ENCODE results near the gene IL16.
"Not testable (repeated sequence)": the region's sequence is repeated elsewhere in the genome, so short reads cannot be mapped to it uniquely, and the experiment has no call there.

IL16 gene

DNA sequence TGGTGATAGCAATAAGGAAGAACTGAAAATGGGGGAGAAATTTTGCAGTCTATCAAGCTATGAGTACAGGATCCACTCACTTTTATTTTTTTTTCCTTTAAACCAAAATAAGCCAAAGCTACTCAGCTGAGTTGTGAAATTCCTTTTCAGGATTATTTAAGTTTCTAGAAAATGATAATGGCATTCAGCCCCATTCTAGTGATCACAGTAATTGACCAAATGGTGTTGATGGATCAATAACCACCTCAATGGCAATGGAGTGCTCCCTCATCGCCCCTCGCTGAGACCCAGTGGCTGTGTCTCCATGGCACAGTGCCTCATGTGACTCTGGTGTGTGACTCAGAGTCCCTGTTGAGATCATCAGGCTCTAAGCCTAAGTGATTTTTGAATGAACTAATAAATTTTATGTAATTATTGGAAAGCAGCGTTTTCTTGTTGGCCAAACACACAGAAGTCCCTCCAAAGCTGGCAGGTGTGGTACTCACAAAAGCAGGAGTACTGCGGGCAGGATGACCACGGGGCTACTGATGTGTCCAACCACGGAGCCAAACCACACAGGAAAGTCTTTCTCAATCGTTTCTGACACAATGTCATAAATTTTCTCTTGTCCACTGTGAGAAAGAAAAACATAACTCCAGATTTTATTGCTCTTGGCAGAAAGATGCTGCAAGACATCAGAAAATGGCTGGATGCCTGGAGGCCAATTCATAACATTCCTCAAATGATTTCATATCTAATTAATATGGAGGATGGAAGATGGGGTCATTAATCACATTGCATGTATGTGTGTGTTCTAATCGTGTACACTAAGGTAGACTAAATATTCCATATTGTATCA, 141.7 kb downstream of the IL16 start:
- DNase-seq (ENCODE audit: low read depth) = peak; percentile 38

DNA sequence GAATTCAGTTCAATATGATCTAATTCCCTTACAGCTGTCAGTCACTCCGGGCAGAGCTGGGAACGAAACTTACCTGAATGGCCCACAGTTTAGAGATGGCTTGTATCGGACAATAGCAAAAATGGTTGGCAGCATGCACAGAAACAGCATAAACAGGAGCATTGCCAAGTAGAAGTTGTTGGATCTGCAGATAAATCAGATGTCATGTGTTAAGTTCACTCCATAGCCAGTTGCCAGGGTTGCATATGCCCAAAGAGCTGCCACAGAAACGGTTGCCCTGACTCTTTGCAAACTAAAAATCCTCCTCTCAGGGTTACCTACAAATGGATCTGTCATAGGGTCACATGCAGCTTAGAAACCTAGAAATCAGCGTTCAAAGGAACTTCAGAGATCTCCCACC, 142.6 kb downstream of the IL16 start:
- no peak for DNase-seq (ENCODE audit: low read depth)

DNA sequence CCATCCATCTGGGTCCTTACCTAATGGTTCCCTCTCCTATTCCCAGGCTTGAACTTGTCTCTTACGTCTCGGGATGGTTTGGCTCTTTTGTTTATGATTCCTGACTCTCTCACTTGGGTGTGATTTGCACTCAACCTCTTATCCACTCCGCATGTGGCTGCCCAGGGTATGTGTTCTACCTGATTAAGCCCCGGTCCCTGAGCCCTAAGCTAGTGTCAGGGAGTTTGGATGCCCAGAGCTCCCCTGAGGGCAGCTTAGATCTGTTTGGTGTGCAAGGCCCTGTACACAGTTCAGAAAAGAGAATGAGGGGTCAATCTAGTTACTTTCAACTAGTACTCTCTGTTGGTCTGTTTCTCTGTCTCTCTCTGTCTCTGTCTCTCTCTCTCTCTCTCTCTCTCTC, 143.2 kb downstream of the IL16 start:
- DNase-seq (ENCODE audit: low read depth) = no peak

DNA sequence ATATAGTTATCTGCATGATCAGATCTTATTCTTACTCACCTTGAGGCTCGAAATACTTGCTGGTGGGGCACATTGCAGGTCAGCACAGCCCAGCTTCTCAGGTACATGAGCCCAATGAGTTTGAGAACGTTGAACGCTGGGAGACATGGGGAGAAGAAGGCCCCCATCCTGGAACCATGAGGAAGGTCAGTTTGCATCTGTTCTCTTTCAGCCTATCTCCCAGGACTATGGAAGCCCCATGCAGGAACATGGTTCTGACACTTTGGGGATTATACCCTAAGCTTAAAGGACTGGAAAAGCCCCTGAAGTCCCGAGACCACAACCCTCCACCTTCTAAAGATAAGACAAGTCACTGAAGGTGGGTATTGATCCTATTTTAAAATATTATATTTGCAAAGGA, 144.7 kb downstream of the IL16 start:
- no peak for DNase-seq (ENCODE audit: low read depth)

DNA sequence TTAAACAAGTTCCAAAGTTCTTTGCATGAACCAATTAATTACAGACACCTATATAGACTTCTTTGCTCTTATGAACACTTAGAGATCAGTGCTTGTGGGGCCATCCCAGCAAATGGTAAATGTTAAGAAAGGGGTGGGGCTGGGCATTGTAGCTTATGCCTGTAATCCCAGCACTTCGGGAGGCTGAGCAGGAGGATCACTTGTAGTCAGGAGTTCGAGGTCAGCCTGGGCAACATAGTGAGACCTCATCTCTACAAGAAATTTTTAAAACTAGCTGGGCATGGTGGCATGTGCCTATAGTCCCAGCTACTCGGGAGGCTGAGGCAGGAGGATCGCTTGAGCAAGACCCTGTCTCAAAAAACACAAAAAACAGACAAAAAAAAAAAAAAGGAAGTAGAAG, 146.7 kb downstream of the IL16 start:
- no peak for DNase-seq (ENCODE audit: low read depth)

DNA sequence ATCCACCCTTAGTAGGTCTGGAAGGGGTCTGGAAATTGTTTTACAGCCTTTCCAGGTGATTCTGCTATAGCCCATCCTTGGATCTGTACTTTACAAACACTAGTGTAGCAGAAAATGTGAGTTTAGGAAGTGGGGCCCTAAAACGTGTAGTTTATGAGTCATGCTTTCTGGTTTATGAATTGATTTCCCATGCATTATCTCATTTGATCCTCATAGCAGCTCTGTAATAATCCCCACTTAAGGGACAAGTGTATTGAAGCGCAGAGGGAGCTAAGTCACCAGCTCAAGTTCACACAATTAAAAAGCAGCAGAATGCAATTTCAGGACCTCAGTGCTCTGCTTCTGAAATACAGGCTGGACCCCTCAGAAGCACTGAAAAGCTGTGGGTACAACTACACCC, 149.9 kb downstream of the IL16 start:
- no peak for DNase-seq (ENCODE audit: low read depth)

DNA sequence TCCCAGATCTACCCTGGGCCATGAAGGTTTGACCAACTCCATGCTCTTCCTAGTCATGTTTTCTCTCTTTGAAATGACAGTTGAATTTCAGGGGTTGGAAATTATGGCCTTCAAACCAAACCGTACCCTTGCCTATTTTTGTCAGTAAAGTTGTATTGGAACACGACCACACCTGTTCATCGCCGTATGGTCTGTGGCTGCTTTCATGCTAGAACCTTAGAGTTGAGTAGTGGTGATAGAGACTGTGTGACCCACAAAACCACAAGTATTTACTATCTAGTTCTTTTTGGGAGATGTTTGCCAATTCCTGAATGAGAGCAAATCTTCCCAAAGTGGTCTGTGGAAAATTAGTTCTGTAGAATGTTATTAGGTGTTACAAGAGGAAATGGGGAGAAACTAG, 151.2 kb downstream of the IL16 start:
- DNase-seq (ENCODE audit: low read depth) = no peak

DNA sequence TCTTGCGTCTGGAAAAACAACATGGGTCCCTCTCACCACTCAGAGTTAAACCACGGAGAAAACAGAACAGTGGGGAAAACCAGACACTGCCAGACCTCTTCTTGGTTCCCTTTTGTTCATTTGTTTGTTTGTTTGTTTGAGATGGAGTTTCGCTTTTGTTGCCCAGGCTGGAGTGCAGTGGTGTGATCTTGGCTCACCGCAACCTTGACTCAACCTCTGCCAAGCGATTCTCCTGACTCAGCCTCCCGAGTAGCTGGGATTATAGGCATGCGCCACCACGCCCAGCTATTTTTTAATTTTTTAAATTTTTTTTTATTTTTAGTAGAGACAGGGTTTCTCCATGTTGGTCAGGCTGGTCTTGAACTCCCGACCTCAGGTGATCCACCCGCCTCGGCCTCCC, 152.0 kb downstream of the IL16 start:
- DNase-seq (ENCODE audit: low read depth) = not testable (repeated sequence)

DNA sequence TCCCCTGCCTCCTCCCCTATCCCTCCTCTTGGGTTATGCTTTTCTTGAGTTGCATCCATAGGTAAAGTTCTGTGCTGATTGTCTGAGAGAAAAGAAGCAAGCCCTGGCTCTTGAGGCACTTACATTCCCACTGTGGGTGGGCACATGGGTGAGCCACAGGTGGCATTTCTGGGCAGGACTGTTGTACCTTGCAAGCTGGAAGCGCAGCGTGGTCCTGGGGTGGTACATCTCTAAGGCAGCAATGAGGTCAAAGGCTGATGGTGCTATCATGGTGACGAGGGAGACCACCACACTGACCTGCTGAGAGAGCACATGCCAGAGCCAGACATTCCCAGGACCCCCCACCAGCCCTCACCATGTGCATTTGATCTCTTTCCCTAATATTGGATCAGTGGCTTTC, 152.6 kb downstream of the IL16 start:
- no peak for DNase-seq (ENCODE audit: low read depth)

DNA sequence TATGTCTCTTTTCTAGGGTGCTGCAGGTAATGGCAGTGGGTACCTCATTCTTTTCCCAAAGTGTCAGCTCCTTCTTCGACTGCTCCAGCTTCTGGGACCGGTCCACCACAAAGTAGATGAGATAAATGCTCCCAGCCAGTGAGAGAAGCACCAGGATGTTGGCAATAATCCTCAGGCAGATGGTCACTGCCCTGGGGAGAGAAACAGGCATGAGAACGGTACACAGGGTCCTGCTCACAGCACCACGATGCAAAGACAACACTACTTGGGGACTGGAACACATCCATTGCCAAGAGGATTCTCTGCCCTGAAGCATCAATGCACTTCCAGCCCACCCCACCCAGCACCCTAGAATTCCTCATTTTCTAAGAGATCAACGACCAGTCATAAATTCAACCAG, 155.0 kb downstream of the IL16 start:
- no peak for DNase-seq (ENCODE audit: low read depth)

DNA sequence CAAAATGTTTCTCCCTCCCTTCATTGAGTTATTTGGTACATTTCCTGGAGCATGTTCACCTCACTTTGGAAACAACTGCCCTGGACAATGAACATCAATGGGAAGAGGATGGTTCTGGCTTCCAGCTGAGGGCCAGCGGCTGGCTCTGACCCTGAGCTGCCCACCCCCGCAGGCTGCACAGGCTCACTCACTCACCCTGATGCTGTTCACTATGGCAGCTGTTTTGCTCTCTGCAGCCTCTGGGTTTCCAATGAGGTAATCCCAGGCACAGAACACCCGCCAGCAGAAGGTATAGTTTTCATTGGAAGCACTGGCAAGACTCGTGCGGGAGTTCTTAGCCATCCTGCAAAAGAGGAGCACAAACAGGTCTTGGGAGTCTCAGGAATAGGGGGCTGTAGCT, 159.6 kb downstream of the IL16 start:
- DNase-seq (ENCODE audit: low read depth) = no peak

DNA sequence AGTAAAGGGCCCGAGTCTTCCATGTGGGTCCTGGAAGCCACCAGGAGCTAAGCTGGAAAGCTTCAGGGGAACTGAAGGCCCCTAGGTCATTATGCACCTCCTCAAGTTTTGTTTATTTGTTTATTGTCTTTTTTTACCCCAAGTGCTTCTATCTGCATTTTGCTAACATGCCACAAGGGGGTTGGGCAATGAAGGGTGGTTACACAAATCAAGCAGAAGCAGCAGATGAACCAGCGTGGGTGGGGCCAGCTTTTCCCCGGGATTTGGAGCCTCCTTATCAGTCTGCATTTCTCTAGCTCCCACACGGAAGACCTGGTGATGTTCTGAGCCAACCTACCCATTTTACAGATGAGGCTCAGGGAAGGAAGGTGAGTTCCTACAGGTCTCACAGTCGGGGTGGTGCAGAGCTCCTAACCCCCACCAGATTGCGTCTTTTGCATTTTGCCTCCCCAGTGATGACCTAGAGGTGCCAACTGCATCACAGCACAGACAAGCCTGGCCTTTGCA, 160.6 kb downstream of the IL16 start:
- DNase-seq (ENCODE audit: low read depth) = no peak

DNA sequence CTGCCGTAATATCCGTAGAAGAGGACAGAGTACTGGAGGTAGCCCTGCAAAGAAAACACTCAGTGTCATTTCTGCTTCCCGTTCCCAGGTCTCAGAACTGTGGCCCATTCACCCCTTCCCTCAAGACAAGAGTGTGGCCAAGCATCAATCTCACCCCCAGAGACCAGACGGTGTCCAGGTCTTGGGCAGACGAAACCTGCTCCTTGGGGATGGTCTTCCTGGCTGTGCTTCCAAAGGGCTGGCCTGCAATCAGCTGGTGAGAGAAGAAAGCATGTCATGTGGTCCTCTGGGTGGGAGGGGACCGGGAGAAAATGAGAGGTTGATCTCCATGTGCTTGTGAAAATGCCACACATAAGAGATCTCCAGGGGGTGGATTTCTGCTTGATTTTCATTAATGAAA, 161.6 kb downstream of the IL16 start:
- DNase-seq (ENCODE audit: low read depth) = no peak

DNA sequence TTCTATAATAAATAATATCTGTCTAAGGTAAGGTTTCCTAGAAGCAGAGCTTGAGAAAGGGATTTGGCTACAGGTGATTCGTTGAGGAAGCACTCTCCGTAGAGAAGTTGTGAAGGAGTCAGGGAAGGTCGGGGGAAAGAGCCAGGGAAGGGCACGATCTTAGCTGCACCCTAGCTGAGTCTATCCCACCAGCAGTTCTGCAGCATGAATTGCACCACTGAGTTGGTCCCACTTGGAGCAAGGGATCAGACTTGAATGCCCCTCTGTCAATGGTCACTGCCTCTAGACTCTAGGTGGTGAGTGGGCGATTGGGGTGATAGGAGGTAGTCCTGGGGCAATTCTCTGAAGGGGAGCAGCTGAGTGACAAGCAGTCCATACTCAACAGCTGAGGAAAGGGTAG, 163.8 kb downstream of the IL16 start:
- no peak for DNase-seq (ENCODE audit: low read depth)

DNA sequence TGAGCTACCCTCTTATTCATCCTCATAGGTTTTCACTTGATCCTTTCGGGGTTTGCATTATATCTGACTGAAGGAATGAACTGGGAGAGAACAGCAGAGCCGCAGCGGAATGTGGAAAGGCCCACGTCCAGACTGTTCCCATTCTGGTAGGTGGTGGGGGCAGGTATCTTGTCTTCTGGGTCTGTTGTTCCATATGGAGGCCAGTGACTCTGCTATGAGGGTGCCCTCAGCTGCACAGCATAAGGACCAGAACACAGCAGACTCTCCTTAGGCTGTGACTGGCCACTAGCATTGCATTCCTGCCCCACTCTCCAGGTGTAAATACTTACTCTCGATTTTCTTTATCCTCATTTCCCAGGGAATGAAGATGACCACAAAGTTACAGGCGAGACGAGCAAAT, 165.2 kb downstream of the IL16 start:
- DNase-seq (ENCODE audit: low read depth) = no peak

DNA sequence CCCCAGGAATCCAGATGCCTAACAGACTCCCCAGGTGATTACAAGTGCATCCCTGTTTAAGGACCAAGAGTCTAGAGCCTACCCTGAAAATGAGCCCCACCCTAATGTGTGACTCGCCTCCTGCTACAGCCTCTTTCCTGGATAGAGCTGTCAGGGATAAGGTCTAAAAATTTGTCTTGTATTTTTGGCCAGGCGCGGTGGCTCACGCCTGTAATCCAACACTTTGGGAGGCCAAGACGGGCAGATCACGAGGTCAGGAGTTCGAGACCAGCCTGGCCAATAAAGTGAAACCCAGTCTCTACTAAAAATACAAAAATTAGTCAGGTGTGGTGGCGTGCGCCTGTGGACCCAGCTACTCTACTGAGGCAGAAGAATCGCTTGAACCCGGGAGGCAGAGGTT, 166.1 kb downstream of the IL16 start:
- no peak for DNase-seq (ENCODE audit: low read depth)

DNA sequence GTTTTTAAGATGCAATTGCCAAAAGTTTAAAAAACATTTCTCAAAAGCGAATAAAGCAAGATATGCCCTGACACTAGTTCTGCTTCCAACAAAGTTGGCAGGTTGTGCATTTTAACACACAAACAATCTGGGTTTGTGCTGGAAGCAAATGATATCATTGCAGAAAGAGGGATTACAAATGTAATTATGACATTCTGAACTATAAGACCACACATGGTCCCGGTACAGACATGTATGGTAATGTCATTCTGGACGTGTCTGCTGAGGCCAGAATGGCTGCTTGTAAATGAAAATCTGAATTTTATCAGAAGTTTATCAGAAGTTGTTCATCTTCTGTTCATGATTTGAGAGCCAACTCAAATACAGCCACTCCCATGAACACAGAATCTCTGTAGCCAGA, 166.6 kb downstream of the IL16 start:
- no peak for DNase-seq (ENCODE audit: low read depth)
